ENCODE data around the gene ZNF71.

GRCh38 chr19:56608274-56608964 is 13.3 kb downstream of the ZNF71 start:
- TF ChIP-seq, protein P1, sequence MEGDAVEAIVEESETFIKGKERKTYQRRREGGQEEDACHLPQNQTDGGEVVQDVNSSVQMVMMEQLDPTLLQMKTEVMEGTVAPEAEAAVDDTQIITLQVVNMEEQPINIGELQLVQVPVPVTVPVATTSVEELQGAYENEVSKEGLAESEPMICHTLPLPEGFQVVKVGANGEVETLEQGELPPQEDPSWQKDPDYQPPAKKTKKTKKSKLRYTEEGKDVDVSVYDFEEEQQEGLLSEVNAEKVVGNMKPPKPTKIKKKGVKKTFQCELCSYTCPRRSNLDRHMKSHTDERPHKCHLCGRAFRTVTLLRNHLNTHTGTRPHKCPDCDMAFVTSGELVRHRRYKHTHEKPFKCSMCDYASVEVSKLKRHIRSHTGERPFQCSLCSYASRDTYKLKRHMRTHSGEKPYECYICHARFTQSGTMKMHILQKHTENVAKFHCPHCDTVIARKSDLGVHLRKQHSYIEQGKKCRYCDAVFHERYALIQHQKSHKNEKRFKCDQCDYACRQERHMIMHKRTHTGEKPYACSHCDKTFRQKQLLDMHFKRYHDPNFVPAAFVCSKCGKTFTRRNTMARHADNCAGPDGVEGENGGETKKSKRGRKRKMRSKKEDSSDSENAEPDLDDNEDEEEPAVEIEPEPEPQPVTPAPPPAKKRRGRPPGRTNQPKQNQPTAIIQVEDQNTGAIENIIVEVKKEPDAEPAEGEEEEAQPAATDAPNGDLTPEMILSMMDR (IDR thresholded peaks at IDR 0.05; ENCODE audit: low read length) = no peak
- no peak for TF ChIP-seq EZH2 (optimal IDR thresholded peaks at IDR 0.05; ENCODE audit: low read depth, low read length)
